Peyer's patch (tissue), 4 donors: Measurements from ENCODE around the gene CPAMD8.

Experiments
- CTCF ChIP-seq, 6 experiments: fragments of 450-650 bp in 4 of 6; fragments of 200-600 bp in 2 of 6; sonication (generic) in 1 of 6; IDR thresholded peaks; one replicate each; pipeline ENCODE4 v1.5.1; 2017 to 2019; ENCODE audit warnings: antibody characterized with exemption in 6 of 6, mild to moderate bottlenecking in 3 of 6, moderate library complexity in 1 of 6
- POLR2A ChIP-seq, 2 donors: fragments of 450-650 bp; IDR thresholded peaks; one replicate each; pipeline ENCODE4 v1.5.1; 2017; ENCODE audit warnings: antibody characterized with exemption in 2 of 2, mild to moderate bottlenecking in 2 of 2, moderate library complexity in 2 of 2

GRCh38 chr19:16952046-16952445 is 74.6 kb downstream of the CPAMD8 start:
- TF ChIP-seq CTCF (IDR thresholded peaks at IDR 0.05) (no peak), POLR2A (IDR thresholded peaks at IDR 0.05) (no peak)
